ENCODE data around the gene ABCA3.
"Not testable (repeated sequence)": the region's sequence is repeated elsewhere in the genome, so short reads cannot be mapped to it uniquely, and the experiment has no call there.

ABCA3 gene

GRCh38 chr16:2244301-2244700, 96.2 kb downstream of the ABCA3 start:
- Histone ChIP-seq H3K36me3 (ENCODE audit: control insufficient read depth in 1 of 2, insufficient read depth in 2 of 2, low read length in 2 of 2) (peaks cover 30 to 49% of the 10 kb centered on the region in 2 donors), H3K9ac (ENCODE audit: low read depth in 1 of 2, low read length in 2 of 2) (no peak overlapping the region), H3K9me3 (ENCODE audit: control insufficient read depth in 1 of 2, low read length in 2 of 2) (no peaks in the 10 kb centered on the region), H3K4me1 (ENCODE audit: control insufficient read depth in 1 of 2, insufficient read depth in 2 of 2, low read length in 2 of 2) (no peaks in the 10 kb centered on the region), H3K4me3 (ENCODE audit: low read depth in 1 of 2, low read length in 2 of 2) (no peak overlapping the region), H3K27me3 (ENCODE audit: control insufficient read depth in 1 of 2, insufficient read depth in 2 of 2, low read length in 2 of 2) (no peaks in the 10 kb centered on the region), H3K27ac (ENCODE audit: low read depth, low read length) (no peak overlapping the region)

GRCh38 chr16:2243781-2244180, 96.7 kb downstream of the ABCA3 start:
- Histone ChIP-seq H3K9me3 (ENCODE audit: control insufficient read depth in 1 of 2, low read length in 2 of 2) (no peaks in the 10 kb centered on the region), H3K36me3 (ENCODE audit: control insufficient read depth in 1 of 2, insufficient read depth in 2 of 2, low read length in 2 of 2) (peaks cover 30 to 49% of the 10 kb centered on the region in 2 donors), H3K4me1 (ENCODE audit: control insufficient read depth in 1 of 2, insufficient read depth in 2 of 2, low read length in 2 of 2) (no peaks in the 10 kb centered on the region), H3K27ac (ENCODE audit: low read depth, low read length) (no peak overlapping the region), H3K27me3 (ENCODE audit: control insufficient read depth in 1 of 2, insufficient read depth in 2 of 2, low read length in 2 of 2) (no peaks in the 10 kb centered on the region), H3K4me3 (ENCODE audit: low read depth in 1 of 2, low read length in 2 of 2) (no peak overlapping the region), H3K9ac (ENCODE audit: low read depth in 1 of 2, low read length in 2 of 2) (no peak overlapping the region)

- H3K27me3 ChIP-seq (ENCODE audit: control insufficient read depth in 1 of 2, insufficient read depth in 2 of 2, low read length in 2 of 2): peaks cover 3 to 5% of the 10 kb centered on the region in 2 donors
- H3K9me3 ChIP-seq (ENCODE audit: control insufficient read depth in 1 of 2, low read length in 2 of 2): no peaks in the 10 kb centered on the region
- H3K36me3 ChIP-seq (ENCODE audit: control insufficient read depth in 1 of 2, insufficient read depth in 2 of 2, low read length in 2 of 2): peaks cover 30 to 49% of the 10 kb centered on the region in 2 donors
- H3K4me3 ChIP-seq (ENCODE audit: low read depth in 1 of 2, low read length in 2 of 2): no peak overlapping the region
- peaks cover 0 to under 1% of the 10 kb centered on the region in 2 donors for H3K4me1 ChIP-seq (ENCODE audit: control insufficient read depth in 1 of 2, insufficient read depth in 2 of 2, low read length in 2 of 2)
- no peak overlapping the region for H3K9ac ChIP-seq (ENCODE audit: low read depth in 1 of 2, low read length in 2 of 2)
- H3K27ac ChIP-seq (ENCODE audit: low read depth, low read length): no peak overlapping the region
These were observed 97.4 kb downstream of the ABCA3 start for GRCh38 chr16:2243031-2243528.

GRCh38 chr16:2242598-2242997, 97.9 kb downstream of the ABCA3 start:
- Histone ChIP-seq H3K4me3 (ENCODE audit: low read depth in 1 of 2, low read length in 2 of 2) (no peak overlapping the region), H3K27me3 (ENCODE audit: control insufficient read depth in 1 of 2, insufficient read depth in 2 of 2, low read length in 2 of 2) (peaks cover 7 to 10% of the 10 kb centered on the region in 2 donors), H3K36me3 (ENCODE audit: control insufficient read depth in 1 of 2, insufficient read depth in 2 of 2, low read length in 2 of 2) (peaks cover 30 to 49% of the 10 kb centered on the region in 2 donors), H3K27ac (ENCODE audit: low read depth, low read length) (no peak overlapping the region), H3K9me3 (ENCODE audit: control insufficient read depth in 1 of 2, low read length in 2 of 2) (no peaks in the 10 kb centered on the region), H3K9ac (ENCODE audit: low read depth in 1 of 2, low read length in 2 of 2) (no peak overlapping the region), H3K4me1 (ENCODE audit: control insufficient read depth in 1 of 2, insufficient read depth in 2 of 2, low read length in 2 of 2) (peaks cover 0 to 6% of the 10 kb centered on the region in 2 donors)

- H3K27ac ChIP-seq (ENCODE audit: low read depth, low read length): not testable (repeated sequence)
- H3K36me3 ChIP-seq (ENCODE audit: control insufficient read depth in 1 of 2, insufficient read depth in 2 of 2, low read length in 2 of 2): peaks cover 18 to 37% of the 10 kb centered on the region in 2 donors
These were observed 100.2 kb downstream of the ABCA3 start for GRCh38 chr16:2240331-2240730.

GRCh38 chr16:2238838-2239675, 101.5 kb downstream of the ABCA3 start:
- no peak overlapping the region for H3K27ac ChIP-seq (ENCODE audit: low read depth, low read length)
- peaks cover 0 to 17% of the 10 kb centered on the region in 2 donors for H3K4me1 ChIP-seq (ENCODE audit: control insufficient read depth in 1 of 2, insufficient read depth in 2 of 2, low read length in 2 of 2)
- no peak overlapping the region for H3K9ac ChIP-seq (ENCODE audit: low read depth in 1 of 2, low read length in 2 of 2)
- H3K27me3 ChIP-seq (ENCODE audit: control insufficient read depth in 1 of 2, insufficient read depth in 2 of 2, low read length in 2 of 2): peaks cover 16% of the 10 kb centered on the region in 2 donors
- peaks cover 19 to 36% of the 10 kb centered on the region in 2 donors for H3K36me3 ChIP-seq (ENCODE audit: control insufficient read depth in 1 of 2, insufficient read depth in 2 of 2, low read length in 2 of 2)
- no peak overlapping the region for H3K4me3 ChIP-seq (ENCODE audit: low read depth in 1 of 2, low read length in 2 of 2)
- no peaks in the 10 kb centered on the region for H3K9me3 ChIP-seq (ENCODE audit: control insufficient read depth in 1 of 2, low read length in 2 of 2)

More at GRCh38 chr16:2240331-2240730, 100.2 kb downstream of the ABCA3 start:
- Histone ChIP-seq H3K4me1 (ENCODE audit: control insufficient read depth in 1 of 2, insufficient read depth in 2 of 2, low read length in 2 of 2) (peaks cover 0 to 17% of the 10 kb centered on the region in 2 donors), H3K27me3 (ENCODE audit: control insufficient read depth in 1 of 2, insufficient read depth in 2 of 2, low read length in 2 of 2) (peaks cover 12 to 16% of the 10 kb centered on the region in 2 donors)
- H3K4me3 ChIP-seq (ENCODE audit: low read depth in 1 of 2, low read length in 2 of 2); H3K9ac ChIP-seq (ENCODE audit: low read depth in 1 of 2, low read length in 2 of 2); H3K9me3 ChIP-seq (ENCODE audit: control insufficient read depth in 1 of 2, low read length in 2 of 2): not testable (repeated sequence)

GRCh38 chr16:2238150-2238837, 102.2 kb downstream of the ABCA3 start:
- no peak overlapping the region for H3K4me3 ChIP-seq (ENCODE audit: low read depth in 1 of 2, low read length in 2 of 2)
- H3K4me1 ChIP-seq (ENCODE audit: control insufficient read depth in 1 of 2, insufficient read depth in 2 of 2, low read length in 2 of 2): peaks cover 0 to 17% of the 10 kb centered on the region in 2 donors
- H3K27ac ChIP-seq (ENCODE audit: low read depth, low read length): no peak overlapping the region
- no peaks in the 10 kb centered on the region for H3K9me3 ChIP-seq (ENCODE audit: control insufficient read depth in 1 of 2, low read length in 2 of 2)
- peaks cover 16% of the 10 kb centered on the region in 2 donors for H3K27me3 ChIP-seq (ENCODE audit: control insufficient read depth in 1 of 2, insufficient read depth in 2 of 2, low read length in 2 of 2)
- peaks cover 16 to 36% of the 10 kb centered on the region in 2 donors for H3K36me3 ChIP-seq (ENCODE audit: control insufficient read depth in 1 of 2, insufficient read depth in 2 of 2, low read length in 2 of 2)
- H3K9ac ChIP-seq (ENCODE audit: low read depth in 1 of 2, low read length in 2 of 2): no peak overlapping the region

- Histone ChIP-seq H3K36me3 (ENCODE audit: control insufficient read depth in 1 of 2, insufficient read depth in 2 of 2, low read length in 2 of 2) (peaks cover 10 to 36% of the 10 kb centered on the region in 2 donors), H3K4me1 (ENCODE audit: control insufficient read depth in 1 of 2, insufficient read depth in 2 of 2, low read length in 2 of 2) (peaks cover 0 to 17% of the 10 kb centered on the region in 2 donors), H3K4me3 (ENCODE audit: low read depth in 1 of 2, low read length in 2 of 2) (no peak overlapping the region), H3K27ac (ENCODE audit: low read depth, low read length) (no peak overlapping the region), H3K9ac (ENCODE audit: low read depth in 1 of 2, low read length in 2 of 2) (no peak overlapping the region), H3K27me3 (ENCODE audit: control insufficient read depth in 1 of 2, insufficient read depth in 2 of 2, low read length in 2 of 2) (peaks cover 16% of the 10 kb centered on the region in 2 donors), H3K9me3 (ENCODE audit: control insufficient read depth in 1 of 2, low read length in 2 of 2) (no peaks in the 10 kb centered on the region)
These were observed 102.9 kb downstream of the ABCA3 start for GRCh38 chr16:2237493-2238149.

- Histone ChIP-seq H3K9me3 (ENCODE audit: control insufficient read depth in 1 of 2, low read length in 2 of 2) (no peaks in the 10 kb centered on the region), H3K27me3 (ENCODE audit: control insufficient read depth in 1 of 2, insufficient read depth in 2 of 2, low read length in 2 of 2) (peaks cover 16% of the 10 kb centered on the region in 2 donors), H3K36me3 (ENCODE audit: control insufficient read depth in 1 of 2, insufficient read depth in 2 of 2, low read length in 2 of 2) (peaks cover 7 to 36% of the 10 kb centered on the region in 2 donors), H3K4me1 (ENCODE audit: control insufficient read depth in 1 of 2, insufficient read depth in 2 of 2, low read length in 2 of 2) (peaks cover 0 to 17% of the 10 kb centered on the region in 2 donors), H3K9ac (ENCODE audit: low read depth in 1 of 2, low read length in 2 of 2) (no peak overlapping the region), H3K4me3 (ENCODE audit: low read depth in 1 of 2, low read length in 2 of 2) (no peak overlapping the region), H3K27ac (ENCODE audit: low read depth, low read length) (no peak overlapping the region)
These were observed 103.4 kb downstream of the ABCA3 start for GRCh38 chr16:2237102-2237482.
